H1 (cell line): Measurements from ENCODE around the gene DYNC1LI1. TPM values are rescaled to one million over a fixed set of nuclear protein-coding genes. Genes with fewer than 3 reads are reported as not detected.

Source experiments
- EP300 ChIP-seq, 2 experiments: IDR thresholded peaks; 1 replicate in 1 of 2; 2 replicates in 1 of 2; pipeline ENCODE4 v1.6.1; 2011 to 2012; ENCODE audit warnings: low read depth in 2 of 2, low read length in 2 of 2, mild to moderate bottlenecking in 2 of 2, borderline replicate concordance in 1 of 2, inconsistent platforms in 1 of 2, moderate library complexity in 1 of 2
- GTF2F1 ChIP-seq: IDR thresholded peaks from 2 replicates; pipeline ENCODE4 v1.6.1; 2012; ENCODE audit warnings: low read depth, low read length, improper control_type of control experiment, borderline replicate concordance
- polyA plus RNA-seq, 7 experiments: library from polyadenylated mRNA; depleted of rRNA in 3 of 7; stranded (reverse) in 5 of 7; unstranded in 2 of 7; fragments of >200 nt in 5 of 7; fragments of 200-250 nt in 2 of 7; gene quantifications; 1 replicate in 5 of 7; 2 replicates in 1 of 7; 4 replicates in 1 of 7; pipeline versions ENCODE4 v1.2.1 to v1.2.3, GENCODE V29; 2011 to 2013; ENCODE audit warnings: missing spikeins in 2 of 7, mixed read lengths in 2 of 7
- total RNA-seq: library from RNA; stranded (reverse); fragmentation: NEBNext Ultra II Directional; extraction: Animal tissue kit (Norgen Biotek cat#: 25700); gene quantifications from 2 replicates; pipeline ENCODE4 v1.2.1, GENCODE V29; 2021

The DYNC1LI1 gene
- total and polyA plus RNA-seq, 2 of the 8 experiments (the other 6 are each of a cell fraction or from before 2014, with no cell fraction given), result 13.6 to 45.1 TPM

DNA sequence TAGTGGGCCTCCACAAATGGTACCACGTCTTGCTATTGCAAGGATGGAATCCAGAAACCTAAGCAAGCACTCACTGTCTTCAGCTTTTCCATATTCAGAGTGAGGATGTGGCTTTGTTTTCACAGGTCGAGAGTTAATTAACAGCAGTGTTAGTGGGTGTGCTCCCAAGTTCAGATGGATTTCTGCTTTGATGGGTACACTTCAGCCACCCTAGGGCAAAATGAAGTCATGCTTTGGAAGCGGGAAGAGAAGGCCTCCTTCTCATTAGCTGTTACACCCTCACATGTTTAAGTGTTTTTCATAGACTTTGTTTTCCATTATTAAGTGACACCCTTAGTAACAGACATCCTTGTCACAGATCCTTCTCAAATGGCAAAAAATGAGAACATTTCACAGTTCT, 36.3 kb upstream of the DYNC1LI1 start (continued):
- no peak for TF ChIP-seq GTF2F1
- no peak for TF ChIP-seq EP300 (IDR thresholded peaks at IDR 0.05; ENCODE audit: borderline replicate concordance in 1 of 2, low read depth in 2 of 2, low read length in 2 of 2)
- TF ChIP-seq, all 59 proteins: peak for 0
